AG09319 (cell line): ENCODE data around the gene RXYLT1.

Source experiments
- DNase-seq: peaks from one replicate; pipeline ENCODE4 v3.0.0-alpha.2; 2010; ENCODE audit warnings: low read depth; ENCODE audit errors: extremely low read depth
- CTCF ChIP-seq: IDR thresholded peaks from 2 replicates; pipeline ENCODE4 v1.5.1; 2011; ENCODE audit warnings: low read depth, mild to moderate bottlenecking, inconsistent platforms, low read length, moderate library complexity

RXYLT1 gene

GRCh38 chr12:63808631-63809030 lies 28.9 kb downstream of the RXYLT1 start:
- TF ChIP-seq CTCF, result no peak
- no peak for DNase-seq

- no peak for TF ChIP-seq CTCF
- DNase-seq, result no peak
Observed at GRCh38 chr12:63809566-63809965, 29.9 kb downstream of the RXYLT1 start.

- no peak for TF ChIP-seq CTCF
- no peak for DNase-seq
Observed at GRCh38 chr12:63811334-63811733, 31.6 kb downstream of the RXYLT1 start.

- no peak for DNase-seq
- TF ChIP-seq CTCF, result no peak
Observed at GRCh38 chr12:63811755-63812154, 32.0 kb downstream of the RXYLT1 start.

- no peak for DNase-seq
- no peak for TF ChIP-seq CTCF
Observed at GRCh38 chr12:63814146-63814772, 34.5 kb downstream of the RXYLT1 start.

- no peak for DNase-seq
- no peak for TF ChIP-seq CTCF
Observed at GRCh38 chr12:63815482-63815852, 35.8 kb downstream of the RXYLT1 start.

GRCh38 chr12:63816031-63816430 lies 36.3 kb downstream of the RXYLT1 start:
- no peak for DNase-seq
- TF ChIP-seq CTCF, result no peak
